K562 (cell line): ENCODE data around the gene PDE1A. TPM values are rescaled to one million over a fixed set of nuclear protein-coding genes. Genes with fewer than 3 reads are reported as not detected.

Source experiments
- ATAC-seq: fragments of 200-7000 bp; cut with Tn5 transposase; 3 replicates; pipeline ENCODE4 v1.9.1; 2020; ENCODE audit warnings: moderate library complexity
- BruUV-seq: library from RNA; stranded (reverse); fragments of 400-500 nt; replicated peaks from 2 replicates; lab custom pipeline; 2021; lab: Mats Ljungman, UMichigan
- CTCF ChIA-PET: fragments of 300-600 bp; formaldehyde crosslinking; extraction: SDS; loops from one replicate; lab custom pipeline; 2021; ENCODE audit warnings: low intra/inter-chr PET ratio; lab: Yijun Ruan, JAX
- POLR2A ChIA-PET: fragments of 300-600, 350-650 bp; sonication (Branson Sonifier 250); formaldehyde crosslinking; extraction: SDS; loops from one replicate; lab custom pipeline; 2021; ENCODE audit warnings: antibody characterized with exemption, inconsistent platforms; lab: Yijun Ruan, JAX
- DNase-seq, 4 experiments: peaks; one replicate each; pipeline versions ENCODE4 v3.0.0 to v3.0.0-alpha.2; 2011 to 2018; ENCODE audit warnings: low spot score in 3 of 4, mixed read lengths in 3 of 4; ENCODE audit errors: extremely low read depth in 1 of 4
- FAIRE-seq: peaks from 2 replicates; lab custom pipeline; 2011; peaks lifted over from hg19 to GRCh38; lab: Jason Lieb, UNC
- H2AFZ ChIP-seq: 2 replicates; pipeline ENCODE4 v1.6.0; 2011; ENCODE audit warnings: low read depth, low read length, control low read depth, inconsistent platforms
- H3K27ac ChIP-seq: fragments of 200-600 bp; 3 replicates; pipeline ENCODE4 v1.8.0; 2011; ENCODE audit warnings: low read depth, mild to moderate bottlenecking, control low read depth, inconsistent platforms, low read length, moderate library complexity, mixed read lengths; ENCODE audit errors: extremely low read depth
- H3K27me3 ChIP-seq, 2 experiments: fragments of 300-600 bp in 1 of 2; 2 replicates in 1 of 2; 3 replicates in 1 of 2; pipeline versions ENCODE4 v1.6.0 to v1.8.0; 2011; ENCODE audit warnings: inconsistent platforms in 2 of 2, low read length in 2 of 2, mild to moderate bottlenecking in 1 of 2, mixed read lengths in 1 of 2, moderate library complexity in 1 of 2; ENCODE audit not compliant: control insufficient read depth in 2 of 2, insufficient read depth in 2 of 2
- H3K36me3 ChIP-seq: fragments of 300-600 bp; 3 replicates; pipeline ENCODE4 v1.8.0; 2011; ENCODE audit warnings: mild to moderate bottlenecking, low read length, inconsistent platforms; ENCODE audit not compliant: control insufficient read depth, insufficient read depth
- H3K4me1 ChIP-seq, 2 experiments: fragments of 200-600 bp in 1 of 2; replicated peaks in 1 of 2; 2 replicates in 1 of 2; 3 replicates in 1 of 2; pipeline versions ENCODE4 v1.5.1 to v1.8.0; 2011; ENCODE audit warnings: inconsistent platforms in 2 of 2, low read length in 2 of 2, mild to moderate bottlenecking in 1 of 2, mixed read lengths in 1 of 2, moderate library complexity in 1 of 2; ENCODE audit not compliant: control insufficient read depth in 2 of 2, insufficient read depth in 2 of 2
- H3K4me2 ChIP-seq: 2 replicates; pipeline ENCODE4 v1.6.1; 2011; ENCODE audit warnings: low read length, control low read depth, inconsistent platforms, mixed read lengths; ENCODE audit not compliant: insufficient read depth
- H3K4me3 ChIP-seq: fragments of 200-600 bp; sonication (generic), shearing (Covaris generic); 2 replicates; pipeline ENCODE4 v1.5.1; 2016; ENCODE audit warnings: control low read depth, inconsistent platforms
- H3K79me2 ChIP-seq: fragments of 200-600 bp; 3 replicates; pipeline ENCODE4 v1.8.0; 2011; ENCODE audit warnings: low read length, inconsistent platforms; ENCODE audit not compliant: control insufficient read depth, insufficient read depth
- H3K9ac ChIP-seq, 2 experiments: 2 replicates each; pipeline versions ENCODE4 v1.6.0 to v1.6.1; 2011; ENCODE audit warnings: low read depth in 2 of 2, low read length in 2 of 2, control low read depth in 1 of 2, inconsistent platforms in 1 of 2, mild to moderate bottlenecking in 1 of 2, mixed read lengths in 1 of 2; ENCODE audit not compliant: insufficient read depth in 1 of 2
- H3K9me1 ChIP-seq: one replicate; pipeline ENCODE4 v1.6.0; 2011; ENCODE audit warnings: inconsistent platforms, mild to moderate bottlenecking, low read length, moderate library complexity; ENCODE audit not compliant: control insufficient read depth, insufficient read depth
- H3K9me3 ChIP-seq: replicated peaks from 2 replicates; pipeline ENCODE4 v1.5.1; 2011; ENCODE audit warnings: low read depth, low read length, inconsistent platforms; ENCODE audit not compliant: control insufficient read depth, insufficient read depth
- H4K20me1 ChIP-seq: replicated peaks from 2 replicates; pipeline ENCODE4 v1.6.1; 2011; ENCODE audit warnings: low read length, inconsistent platforms, mixed read lengths; ENCODE audit not compliant: control insufficient read depth, insufficient read depth
- KAT7 ChIP-seq: sonication (generic); formaldehyde crosslinking; IDR thresholded peaks from 2 replicates; pipeline ENCODE4 v1.8.0; 2022; ENCODE audit warnings: missing genetic modification reagents, mild to moderate bottlenecking, borderline replicate concordance
- RAD21 ChIP-seq, 2 experiments: fragments of 250-450 bp in 1 of 2; fragments of 450-650 bp in 1 of 2; sonication (Bioruptor Pico) in 1 of 2; formaldehyde crosslinking in 1 of 2; IDR thresholded peaks in 1 of 2; conservative IDR thresholded peaks in 1 of 2; 2 replicates each; pipeline versions ENCODE4 v1.4.0 to v1.8.0; 2020 to 2022; ENCODE audit warnings: mild to moderate bottlenecking in 2 of 2, moderate library complexity in 1 of 2
- SRF ChIP-seq, 2 experiments: fragments of 250-450, 450-650 bp in 1 of 2; sonication (Bioruptor Pico) in 1 of 2; sonication (generic) in 1 of 2; formaldehyde crosslinking; IDR thresholded peaks; 2 replicates each; pipeline versions ENCODE4 v1.5.0 to v1.5.1; 2020 to 2022; ENCODE audit warnings: mild to moderate bottlenecking in 1 of 2, missing genetic modification reagents in 1 of 2
- in situ Hi-C: fragments of 300-500 bp; cut with MboI; formaldehyde crosslinking; loops from 4 replicates; pipeline ENCODE4 v1.15.0; 2018; ENCODE audit warnings: inconsistent platforms, mixed read lengths
- intact Hi-C: fragments of 100-400 bp; cut with micrococcal nuclease; formaldehyde crosslinking; loops from 2 replicates; pipeline ENCODE4 v1.14.2; 2022
- polyA plus RNA-seq, 8 experiments: library from polyadenylated mRNA; depleted of rRNA in 4 of 8; stranded (reverse) in 5 of 8; unstranded in 3 of 8; fragments of >200 nt; fragmentation: Nextera tagmentation in 2 of 8; fragmentation: Illumina TruSeq in 1 of 8; extraction: Ambion mirVana in 2 of 8; extraction: Trizol in 1 of 8; gene quantifications; 2 replicates each; pipeline versions ENCODE4 v1.2.1 to v1.2.3, GENCODE V29; 2011 to 2014; ENCODE audit warnings: inconsistent platforms in 1 of 8, missing spikeins in 1 of 8
- total RNA-seq, 7 experiments: library from RNA; depleted of rRNA in 6 of 7; stranded (reverse); fragments of >200 nt in 6 of 7; fragmentation: Illumina TruSeq in 2 of 7; extraction: Trizol in 2 of 7; gene quantifications; 2 replicates each; pipeline versions ENCODE4 v1.2.1 to v1.2.3, GENCODE V29; 2011 to 2021; ENCODE audit warnings: low replicate concordance in 1 of 7
- TF ChIP-seq, protein P1 (sequence below), 3 experiments: IDR thresholded peaks in 2 of 3; conservative IDR thresholded peaks in 1 of 3; 2 replicates each; pipeline ENCODE4 v1.5.1; 2011 to 2012; ENCODE audit warnings: low read length in 3 of 3, mild to moderate bottlenecking in 3 of 3, control low read depth in 2 of 3, improper control_type of control experiment in 1 of 3, inconsistent platforms in 1 of 3, low read depth in 1 of 3, mixed read lengths in 1 of 3, moderate library complexity in 1 of 3; ENCODE audit not compliant: insufficient read depth in 2 of 3

PDE1A gene
- total and polyA plus RNA-seq, 9 of the 15 experiments (the other 6 are each of a cell fraction or from before 2014, with no cell fraction given) = 0.14 to 0.91 (median 0.32) TPM

DNA sequence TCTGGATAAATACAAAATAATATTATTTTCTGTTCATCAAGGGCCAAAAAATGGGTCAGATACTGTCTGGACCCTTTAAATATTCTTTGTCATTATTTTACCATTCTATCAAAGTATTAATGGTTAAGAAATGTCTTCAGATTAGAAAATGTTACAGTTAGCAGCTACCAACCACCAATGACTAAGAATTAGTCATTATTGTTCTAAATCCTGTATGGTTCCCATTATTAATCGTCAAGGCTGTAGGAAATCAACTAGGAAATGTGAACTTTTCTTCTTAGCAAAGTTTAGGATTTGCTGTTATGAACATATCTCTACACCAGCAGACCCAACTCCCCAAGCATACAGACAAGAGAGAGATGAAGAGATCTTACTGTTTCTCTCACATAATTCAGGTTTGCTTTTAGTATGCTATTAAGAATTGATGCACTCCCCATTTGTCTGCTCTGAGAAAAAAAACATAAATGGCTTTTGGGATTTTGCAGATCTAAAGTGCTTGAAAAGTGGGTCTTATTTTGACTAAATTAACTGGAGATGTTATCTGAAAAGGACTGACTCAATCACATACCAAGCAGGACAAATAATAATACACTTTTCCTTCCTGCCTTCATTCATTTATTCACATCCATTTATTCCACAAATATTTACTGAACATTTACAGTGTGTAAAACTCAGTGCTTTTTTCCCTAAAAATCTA, 293.5 kb downstream of the PDE1A start (continued):
- TF ChIP-seq SRF (CRISPR knock-in tag; IDR thresholded peaks at IDR 0.05) = no peak
- TF ChIP-seq, all 486 proteins: peak for 0

GRCh38 chr2:182132605-182133004, 294.2 kb downstream of the PDE1A start:
- FAIRE-seq (no peak), ATAC-seq (no peak)
- TF ChIP-seq RAD21 (CRISPR knock-in tag; conservative IDR thresholded peaks at IDR 0.05 in 1 of 2, IDR thresholded peaks at IDR 0.05 in 1 of 2) = peak; percentile 12 to 34; a peak in 2 of 4 replicates
- no peak for TF ChIP-seq KAT7 (CRISPR knock-in tag)
- TF ChIP-seq, protein P1, sequence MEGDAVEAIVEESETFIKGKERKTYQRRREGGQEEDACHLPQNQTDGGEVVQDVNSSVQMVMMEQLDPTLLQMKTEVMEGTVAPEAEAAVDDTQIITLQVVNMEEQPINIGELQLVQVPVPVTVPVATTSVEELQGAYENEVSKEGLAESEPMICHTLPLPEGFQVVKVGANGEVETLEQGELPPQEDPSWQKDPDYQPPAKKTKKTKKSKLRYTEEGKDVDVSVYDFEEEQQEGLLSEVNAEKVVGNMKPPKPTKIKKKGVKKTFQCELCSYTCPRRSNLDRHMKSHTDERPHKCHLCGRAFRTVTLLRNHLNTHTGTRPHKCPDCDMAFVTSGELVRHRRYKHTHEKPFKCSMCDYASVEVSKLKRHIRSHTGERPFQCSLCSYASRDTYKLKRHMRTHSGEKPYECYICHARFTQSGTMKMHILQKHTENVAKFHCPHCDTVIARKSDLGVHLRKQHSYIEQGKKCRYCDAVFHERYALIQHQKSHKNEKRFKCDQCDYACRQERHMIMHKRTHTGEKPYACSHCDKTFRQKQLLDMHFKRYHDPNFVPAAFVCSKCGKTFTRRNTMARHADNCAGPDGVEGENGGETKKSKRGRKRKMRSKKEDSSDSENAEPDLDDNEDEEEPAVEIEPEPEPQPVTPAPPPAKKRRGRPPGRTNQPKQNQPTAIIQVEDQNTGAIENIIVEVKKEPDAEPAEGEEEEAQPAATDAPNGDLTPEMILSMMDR (IDR thresholded peaks at IDR 0.05 in 2 of 3, conservative IDR thresholded peaks at IDR 0.05 in 1 of 3; ENCODE audit: insufficient read depth in 2 of 3, low read depth in 1 of 3, low read length in 3 of 3) = peak in 1 of 3 experiments; percentile 16; a peak in 1 of 6 replicates
- TF ChIP-seq, all 486 proteins: peak for 2
- H3K36me3 ChIP-seq = no peaks in the 10 kb centered on the region
- H3K4me3 ChIP-seq = no peak overlapping the region
- H3K27me3 ChIP-seq = no peaks in the 10 kb centered on the region
- no peak overlapping the region for H2AFZ ChIP-seq
- no peaks in the 10 kb centered on the region for H3K79me2 ChIP-seq
- no TSS peak for BruUV-seq
- no peaks in the 10 kb centered on the region for H3K9me3 ChIP-seq
- H3K4me1 ChIP-seq = no peaks in the 10 kb centered on the region
- H3K27ac ChIP-seq = no peak overlapping the region
- ChIA-PET CTCF (no interaction called here), POLR2A (interaction anchor here (0.5 kb wide), 1 partner anchor 401 kb away, joined by 3 read pairs; no protein-coding TSS in a partner anchor)
- no peaks in the 10 kb centered on the region for H4K20me1 ChIP-seq
- no peaks in the 10 kb centered on the region for H3K9me1 ChIP-seq
- no peak overlapping the region for H3K4me2 ChIP-seq
- intact Hi-C loops = no loop called here
- no peak overlapping the region for H3K9ac ChIP-seq
- DNase-seq = no peak
- in situ Hi-C loops = no loop called here
